GM19023 (cell line): ENCODE data around the gene PDGFC.

ENCODE experiments used
- ATAC-seq: cut with Tn5 transposase; IDR thresholded peaks from one replicate; pipeline ENCODE4 v1.9.1; 2021; ENCODE audit warnings: mild to moderate bottlenecking, moderate library complexity; ENCODE audit not compliant: unreplicated experiment

PDGFC gene

GRCh38 chr4:156975686-156976085, 4.1 kb upstream of the PDGFC start:
- ATAC-seq, result no peak

DNA sequence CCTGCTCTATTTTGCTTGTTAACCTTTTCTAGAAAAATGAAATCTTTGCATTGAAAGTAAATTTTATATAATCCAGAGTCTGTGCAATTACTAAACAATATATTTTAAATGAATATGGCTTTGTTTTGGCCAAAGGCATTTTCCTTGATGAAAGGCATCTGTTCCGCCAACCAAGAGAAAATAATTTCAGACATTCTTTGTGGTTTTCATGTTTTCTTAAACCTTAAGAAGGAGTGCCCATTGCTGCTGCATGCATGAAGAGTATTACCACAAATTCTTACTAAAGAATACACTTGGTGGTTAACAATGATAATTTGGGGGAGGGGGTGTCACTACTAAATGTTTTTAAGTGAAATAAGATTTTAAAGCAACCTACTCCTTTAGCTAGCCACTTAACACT, 2.7 kb upstream of the PDGFC start:
- no peak for ATAC-seq

DNA sequence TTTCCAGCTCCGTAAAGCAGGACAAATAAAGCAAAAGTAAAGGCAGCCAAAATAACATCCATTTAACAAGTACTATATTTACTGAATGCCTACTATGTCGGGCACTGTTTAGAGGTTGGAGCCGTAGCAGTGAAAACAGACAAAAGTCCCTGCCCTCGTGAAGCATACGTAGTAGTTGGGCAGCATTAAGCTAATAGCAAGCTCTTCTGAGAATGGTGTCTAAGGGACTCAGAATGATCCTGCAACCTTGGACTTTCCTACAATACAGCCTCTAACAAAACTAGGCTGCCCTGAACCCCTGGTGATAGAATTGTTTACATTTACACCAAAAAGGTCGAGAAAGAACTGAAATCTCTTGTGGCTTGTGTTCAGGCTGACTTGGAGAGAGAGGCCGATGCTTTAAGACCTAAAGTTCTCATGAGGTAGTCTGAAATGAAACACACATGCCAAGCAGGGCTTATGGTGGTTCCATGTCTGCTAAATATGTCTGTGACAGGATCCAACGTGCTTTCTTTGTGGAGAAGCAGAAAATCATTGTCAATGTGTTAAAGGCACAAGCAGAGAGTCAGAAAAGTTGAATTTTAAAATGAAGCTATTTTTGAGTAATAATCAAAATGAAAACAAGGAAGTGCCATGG, 898 bp upstream of the PDGFC start:
- ATAC-seq, result no peak

DNA sequence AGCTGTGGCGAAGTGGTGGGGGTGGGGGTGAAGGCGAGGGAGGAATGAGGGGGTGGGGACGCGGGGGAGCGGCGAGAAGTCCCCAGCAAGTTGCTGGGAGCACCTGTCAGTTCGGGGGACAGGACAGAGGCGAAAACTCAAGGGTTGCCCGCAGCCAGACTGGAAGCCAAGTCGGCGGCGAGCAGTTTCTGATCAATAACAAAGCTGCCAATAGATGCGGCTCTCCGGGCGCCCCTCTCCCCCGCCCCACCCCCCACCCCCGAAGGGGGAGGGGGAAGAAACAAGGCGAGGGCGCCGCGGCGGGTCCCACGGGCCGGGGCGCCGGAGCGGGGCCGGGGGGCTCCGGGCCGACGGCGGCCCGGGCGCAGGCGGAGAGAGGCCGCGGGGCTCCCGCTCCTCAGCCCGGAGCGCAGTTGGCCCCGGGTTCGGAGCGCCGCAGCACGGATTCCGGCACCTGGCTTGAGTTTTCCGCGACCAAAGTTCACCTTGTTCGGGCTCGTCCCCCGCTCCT, 379 bp downstream of the PDGFC start:
- ATAC-seq, result no peak

DNA sequence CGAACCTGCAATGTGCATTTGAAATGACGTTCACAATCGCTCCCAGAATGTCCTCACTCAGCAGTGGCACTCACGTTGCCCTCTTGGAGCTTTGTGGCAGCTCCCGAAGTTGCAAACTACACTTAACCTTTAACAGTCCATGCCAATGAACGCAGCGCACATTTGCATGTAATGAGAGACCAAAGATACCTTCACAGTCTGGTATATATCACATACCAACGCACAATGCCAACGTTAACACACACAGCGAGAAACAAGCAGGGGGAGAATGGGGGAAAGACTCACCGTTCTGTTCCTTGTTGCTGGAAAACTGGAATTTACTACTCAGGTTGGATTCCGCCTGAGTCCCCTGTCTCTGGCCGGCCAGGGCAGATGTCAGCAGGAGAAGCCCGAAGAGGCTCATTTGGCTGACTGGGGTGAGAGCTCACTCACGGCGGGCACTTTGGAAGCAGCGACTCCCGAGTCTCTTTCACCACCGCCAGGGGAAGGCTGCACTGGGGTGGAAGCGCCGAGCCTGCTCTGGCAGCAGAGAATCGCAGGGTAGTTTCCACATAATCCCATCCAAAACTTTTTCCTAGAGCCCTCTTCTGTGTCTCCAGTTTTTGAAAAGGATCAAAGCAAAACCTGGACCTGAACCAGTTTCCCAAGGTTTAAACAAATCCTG, 966 bp downstream of the PDGFC start:
- ATAC-seq, result no peak

- no peak for ATAC-seq
These were observed 1.7 kb downstream of the PDGFC start for GRCh38 chr4:156969911-156970310.

DNA sequence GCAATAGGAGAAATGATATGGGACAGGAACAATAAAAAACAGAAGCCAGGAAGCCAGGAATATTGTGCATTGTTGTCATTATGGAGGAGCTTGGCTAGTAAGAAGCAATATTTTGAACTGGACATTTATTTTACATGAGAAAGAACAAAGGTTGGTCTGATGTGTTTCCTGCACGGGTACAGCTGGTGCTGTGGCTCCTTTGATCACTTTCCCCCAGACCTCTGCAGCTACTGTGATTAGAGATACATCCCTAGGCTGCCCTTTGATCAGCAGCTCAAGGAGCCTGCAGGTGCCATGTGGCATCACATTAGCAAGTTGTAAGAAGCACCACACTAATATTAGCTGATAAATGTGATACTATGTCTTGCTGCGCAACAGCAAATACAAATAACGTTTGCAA, 2.5 kb downstream of the PDGFC start:
- ATAC-seq, result no peak

GRCh38 chr4:156968479-156968984, 3.1 kb downstream of the PDGFC start:
- no peak for ATAC-seq

DNA sequence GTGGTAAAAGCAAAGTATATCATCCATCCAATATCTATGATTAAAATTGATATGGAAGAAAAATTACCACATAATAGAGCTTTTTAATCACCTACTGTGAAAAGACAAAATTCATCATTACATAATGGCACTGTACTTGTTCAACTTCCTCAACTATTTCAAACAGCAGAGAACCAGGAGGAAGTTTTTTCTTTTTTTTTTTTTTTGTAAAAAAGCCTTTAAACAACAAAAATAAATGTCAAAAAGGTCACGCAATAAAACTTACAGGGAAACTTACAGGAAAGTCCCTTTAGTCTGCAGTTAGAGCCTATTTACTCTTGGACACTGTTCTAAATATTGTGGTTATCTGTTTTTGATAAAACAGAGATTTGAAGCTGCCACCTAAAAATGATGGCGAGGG, 4.8 kb downstream of the PDGFC start:
- no peak for ATAC-seq

DNA sequence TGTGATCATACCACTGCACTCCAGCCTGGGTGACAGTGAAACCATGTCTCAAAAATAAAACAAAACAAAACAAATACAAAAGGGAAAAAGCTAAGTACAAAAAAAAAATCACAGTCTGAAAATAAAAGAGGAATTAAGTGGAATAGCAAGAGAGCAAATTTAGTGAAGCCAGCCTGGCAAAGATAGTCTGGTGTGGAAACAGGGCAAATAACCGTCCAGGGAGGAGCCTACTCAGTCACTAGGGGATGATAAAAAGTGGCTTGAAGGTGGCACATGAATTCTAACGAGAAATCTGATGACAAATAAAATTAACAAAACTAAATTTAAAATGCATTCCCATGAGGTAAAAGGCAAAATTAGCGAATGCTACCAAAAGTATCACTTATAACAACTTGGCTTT, 8.2 kb downstream of the PDGFC start:
- ATAC-seq, result no peak

DNA sequence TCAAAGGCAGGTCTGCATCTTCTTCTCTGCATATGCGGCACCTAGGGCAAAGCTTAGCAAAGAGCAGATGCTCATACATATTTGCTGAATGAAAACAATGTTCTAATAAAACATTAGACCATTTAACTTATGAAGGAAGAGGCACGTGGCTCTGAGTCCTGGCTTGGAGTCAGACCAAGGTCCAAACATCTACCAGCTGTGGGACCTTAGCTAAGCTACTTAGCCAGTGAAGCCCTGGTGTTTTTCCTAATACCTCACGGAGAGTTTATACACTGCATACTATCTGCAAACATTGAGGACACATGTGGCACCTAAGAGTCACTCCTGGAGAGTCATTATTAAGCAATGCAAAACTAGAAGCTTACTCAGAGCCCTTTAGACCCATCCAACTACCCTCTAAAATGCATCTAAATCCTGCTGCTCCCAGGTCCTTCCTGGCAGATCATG, 9.0 kb downstream of the PDGFC start:
- ATAC-seq, result no peak

- ATAC-seq, result no peak
These were observed 9.6 kb downstream of the PDGFC start for GRCh38 chr4:156962058-156962358.

- ATAC-seq, result no peak
These were observed 10.2 kb downstream of the PDGFC start for GRCh38 chr4:156961196-156962057.

DNA sequence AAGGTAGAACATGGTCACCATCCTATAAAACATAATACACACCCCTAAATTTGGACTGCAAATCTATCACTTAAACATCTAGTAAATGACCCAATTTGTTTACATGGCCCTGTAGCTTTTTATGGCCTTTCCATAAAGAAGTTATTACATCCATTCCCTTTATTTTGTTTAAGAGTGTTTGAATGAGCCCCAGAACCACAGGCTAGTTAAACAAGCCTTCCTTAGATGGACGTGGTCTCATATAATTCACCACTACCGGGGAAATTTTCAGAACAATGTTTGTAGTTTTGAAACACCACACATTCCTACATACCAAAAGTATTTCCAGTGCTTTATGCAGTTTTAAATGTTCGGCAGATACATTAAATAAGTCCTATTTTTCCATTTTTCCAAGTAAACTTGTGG, 12.3 kb downstream of the PDGFC start:
- ATAC-seq, result no peak

DNA sequence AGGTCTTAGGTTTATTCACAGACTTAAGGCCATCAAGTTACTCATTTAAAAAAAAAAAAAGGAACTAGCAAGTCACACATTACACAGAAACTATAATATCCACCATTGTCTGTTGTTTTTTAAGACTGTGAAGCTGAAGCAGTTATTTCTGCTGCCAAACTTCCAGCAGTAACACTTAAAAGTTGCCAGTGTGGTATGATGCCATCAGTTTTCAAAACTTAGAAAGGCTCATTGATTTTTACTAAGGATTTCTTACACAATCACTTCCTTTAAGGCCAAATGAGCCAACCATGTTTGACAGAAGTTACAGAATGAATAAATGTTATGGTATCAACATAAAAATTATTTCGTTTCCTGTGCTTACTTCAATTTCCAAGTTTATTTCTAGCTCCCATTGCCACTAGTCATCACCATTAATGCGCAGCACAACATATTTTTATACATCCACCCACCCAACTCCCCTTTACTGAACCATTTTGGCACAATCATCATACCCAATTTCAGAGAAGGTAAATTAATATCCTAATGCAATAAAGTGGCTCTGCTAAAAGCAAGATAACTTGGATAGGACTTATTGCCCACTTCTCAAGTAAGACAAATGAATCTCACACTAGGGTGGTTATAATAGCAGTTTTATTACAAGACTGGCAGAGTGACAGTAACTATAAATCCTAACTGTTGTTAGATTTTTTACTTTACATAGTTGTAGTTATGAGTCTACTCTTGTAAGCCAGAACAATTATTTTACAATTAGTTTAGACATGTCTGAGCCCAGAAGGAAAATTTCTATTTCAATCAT, 13.1 kb downstream of the PDGFC start:
- ATAC-seq, result no peak

DNA sequence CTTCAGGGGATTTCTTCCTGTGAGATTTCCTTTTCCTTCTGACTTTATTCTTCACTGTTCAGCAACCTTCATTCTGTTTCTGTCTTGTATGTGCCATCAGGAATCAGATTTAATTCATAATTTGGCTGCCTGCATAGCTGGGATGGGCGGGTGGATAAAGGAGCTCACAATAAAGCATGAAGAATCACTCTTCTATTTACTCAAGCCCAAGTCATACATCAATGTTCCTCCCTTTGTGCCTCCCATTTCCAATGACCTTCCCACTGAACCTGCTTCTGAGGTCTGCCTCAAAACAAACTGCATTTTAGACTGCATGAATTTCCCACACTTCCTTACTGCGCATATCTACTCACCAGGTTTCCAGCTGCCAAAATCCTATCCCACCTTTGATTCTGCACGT, 14.0 kb downstream of the PDGFC start:
- no peak for ATAC-seq

- no peak for ATAC-seq
These were observed 14.7 kb downstream of the PDGFC start for GRCh38 chr4:156956826-156957368.

DNA sequence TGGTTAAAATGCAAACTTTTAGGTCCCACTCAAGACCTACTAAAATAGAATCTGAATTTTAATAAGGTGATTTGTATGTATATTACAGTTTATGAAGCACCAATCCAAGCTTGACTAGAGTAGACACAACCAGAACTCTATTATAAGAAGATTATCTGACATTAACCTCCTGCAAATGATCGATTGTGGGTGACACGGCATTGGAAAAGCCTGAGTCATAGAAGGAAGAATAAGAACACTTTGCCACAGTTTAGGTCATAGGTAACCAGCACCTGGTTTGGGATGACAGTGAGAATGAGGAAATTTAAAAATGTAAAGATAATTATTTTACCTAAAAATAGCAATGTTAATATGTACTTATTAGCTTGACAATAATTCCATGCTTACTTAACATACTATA, 15.2 kb downstream of the PDGFC start:
- no peak for ATAC-seq

DNA sequence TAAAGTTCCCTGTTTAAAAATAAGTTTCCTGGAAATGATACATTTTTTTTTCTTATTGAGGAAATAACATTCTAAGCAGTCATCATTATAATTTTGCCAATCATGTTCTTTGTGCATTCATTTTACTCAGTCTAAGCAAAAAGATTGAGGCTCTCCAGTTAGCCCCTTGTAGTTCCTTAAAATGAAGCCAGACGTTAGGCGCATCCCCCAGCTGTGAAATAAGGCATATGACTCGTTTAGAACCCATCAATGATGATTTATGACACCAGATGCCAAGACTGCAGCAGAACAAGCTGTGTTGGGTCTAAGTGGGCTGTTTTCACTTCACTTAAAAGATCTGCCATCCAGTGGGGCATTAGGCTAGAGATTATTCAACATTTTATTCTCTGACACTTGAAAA, 17.0 kb downstream of the PDGFC start:
- ATAC-seq, result no peak

GRCh38 chr4:156953951-156954350, 17.6 kb downstream of the PDGFC start:
- ATAC-seq, result no peak

- no peak for ATAC-seq
These were observed 18.6 kb downstream of the PDGFC start for GRCh38 chr4:156953001-156953400.
